Upper lobe of left lung (tissue), 4 donors: ENCODE results near the gene FAM241B.

Experiments used
- CTCF ChIP-seq, 6 experiments: fragments of 450-650 bp in 4 of 6; fragments of 200-600 bp in 2 of 6; sonication (generic) in 2 of 6; IDR thresholded peaks; one replicate each; pipeline ENCODE4 v1.5.1; 2016 to 2019; ENCODE audit warnings: antibody characterized with exemption in 6 of 6
- POLR2A ChIP-seq, 4 donors: fragments of 450-650 bp; IDR thresholded peaks; one replicate each; pipeline ENCODE4 v1.5.1; 2016 to 2017; ENCODE audit warnings: antibody characterized with exemption in 4 of 4, mild to moderate bottlenecking in 2 of 4
- POLR2AphosphoS5 ChIP-seq, 2 donors: sonication (generic); formaldehyde crosslinking; IDR thresholded peaks; one replicate each; pipeline ENCODE4 v1.5.1; 2017; ENCODE audit warnings: antibody characterized with exemption in 2 of 2

DNA sequence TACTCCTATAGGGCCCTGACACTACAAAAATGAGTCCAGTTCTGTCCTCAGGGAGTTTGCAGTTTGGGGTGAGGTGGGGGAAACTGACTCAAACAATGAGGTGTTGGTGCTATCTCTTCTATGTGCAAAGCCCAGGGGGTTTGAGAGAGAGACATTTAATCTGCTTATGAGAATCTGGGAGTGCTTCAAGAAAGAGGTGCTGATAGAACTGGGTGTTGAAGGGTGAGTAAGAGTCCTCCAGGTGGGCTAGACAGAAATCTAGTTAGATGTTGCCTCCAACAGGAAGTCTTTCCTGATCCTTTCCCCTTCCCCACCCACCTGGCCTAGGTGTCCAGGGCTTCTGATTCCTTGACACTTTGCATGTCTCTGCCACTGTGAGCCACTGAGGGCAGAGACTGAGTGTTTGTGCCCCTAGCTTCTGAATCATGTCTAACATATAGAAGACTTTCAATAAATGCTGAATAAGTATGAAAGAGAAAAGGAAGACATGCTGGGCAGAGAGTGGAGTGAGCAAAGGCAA is 53.0 kb downstream of the FAM241B start:
- TF ChIP-seq POLR2AphosphoS5 (IDR thresholded peaks at IDR 0.05) (no peak), CTCF (IDR thresholded peaks at IDR 0.05) (no peak), POLR2A (IDR thresholded peaks at IDR 0.05) (no peak)
